SK-N-SH (cell line): Measurements from ENCODE around the gene C11orf97. TPM values are rescaled to one million over a fixed set of nuclear protein-coding genes. Genes with fewer than 3 reads are reported as not detected.

ENCODE experiments used
- CTCF ChIA-PET: fragments of 300-600, 350-600 bp; formaldehyde crosslinking; extraction: SDS; loops from one replicate; lab custom pipeline; 2021; lab: Yijun Ruan, JAX
- POLR2A ChIA-PET: fragments of 350-600 bp; sonication (Branson Sonifier 250); formaldehyde crosslinking; extraction: SDS; loops from one replicate; lab custom pipeline; 2020; ENCODE audit warnings: antibody characterized with exemption, inconsistent platforms; lab: Yijun Ruan, JAX
- DNase-seq: peaks from one replicate; pipeline ENCODE4 v3.0.0; 2012
- H2AFZ ChIP-seq: fragments of 200-600 bp; sonication (generic); 2 replicates; pipeline ENCODE4 v1.8.1; 2016; ENCODE audit warnings: antibody characterized with exemption, mild to moderate bottlenecking, low read depth
- H3F3A ChIP-seq: fragments of 200-600 bp; sonication (generic); replicated peaks from 2 replicates; pipeline ENCODE3; 2016; ENCODE audit warnings: antibody characterized with exemption, mild to moderate bottlenecking; ENCODE audit not compliant: insufficient read depth
- H3K27ac ChIP-seq, 2 experiments: fragments of 200-500 bp in 1 of 2; fragments of 200-600 bp in 1 of 2; sonication (Bioruptor generic) in 1 of 2; sonication (generic), shearing (Covaris generic) in 1 of 2; 2 replicates each; pipeline versions ENCODE4 v1.5.1 to v1.6.1; 2014 to 2016; ENCODE audit warnings: low read depth in 2 of 2, inconsistent platforms in 1 of 2, low read length in 1 of 2, mild to moderate bottlenecking in 1 of 2, mixed read lengths in 1 of 2
- H3K27me3 ChIP-seq: fragments of 200-600 bp; sonication (generic), shearing (Covaris generic); 2 replicates; pipeline ENCODE4 v1.6.1; 2016; ENCODE audit warnings: mixed run types; ENCODE audit not compliant: insufficient read depth
- H3K36me3 ChIP-seq, 2 experiments: fragments of 200-500 bp in 1 of 2; fragments of 200-600 bp in 1 of 2; sonication (Bioruptor generic) in 1 of 2; sonication (generic) in 1 of 2; replicated peaks in 1 of 2; 2 replicates each; pipeline versions ENCODE3 to v1.5.1; 2014 to 2016; ENCODE audit warnings: low read length in 1 of 2, mild to moderate bottlenecking in 1 of 2; ENCODE audit not compliant: insufficient read depth in 2 of 2, control insufficient read depth in 1 of 2
- H3K4me1 ChIP-seq, 2 experiments: fragments of 200-500 bp in 1 of 2; fragments of 200-600 bp in 1 of 2; sonication (Bioruptor generic) in 1 of 2; sonication (generic), shearing (Covaris generic) in 1 of 2; 2 replicates each; pipeline versions ENCODE4 v1.5.1 to v1.6.1; 2014 to 2016; ENCODE audit warnings: low read depth in 1 of 2, low read length in 1 of 2, mixed run types in 1 of 2; ENCODE audit not compliant: insufficient read depth in 2 of 2, control insufficient read depth in 1 of 2
- H3K4me2 ChIP-seq: fragments of 200-600 bp; sonication (generic), shearing (Covaris generic); 2 replicates; pipeline ENCODE4 v1.6.1; 2017; ENCODE audit warnings: mixed run types
- H3K4me3 ChIP-seq, 2 experiments: fragments of 200-500 bp in 1 of 2; fragments of 200-600 bp in 1 of 2; sonication (Bioruptor generic) in 1 of 2; sonication (generic), shearing (Covaris generic) in 1 of 2; 2 replicates each; pipeline versions ENCODE4 v1.5.1 to v1.8.1; 2014 to 2016; ENCODE audit warnings: low read depth in 2 of 2, inconsistent platforms in 1 of 2, low read length in 1 of 2, mild to moderate bottlenecking in 1 of 2, mixed read lengths in 1 of 2, moderate library complexity in 1 of 2
- H3K79me2 ChIP-seq: fragments of 200-600 bp; sonication (generic); 2 replicates; pipeline ENCODE4 v1.8.1; 2017; ENCODE audit warnings: mild to moderate bottlenecking; ENCODE audit not compliant: insufficient read depth
- H3K9ac ChIP-seq: fragments of 200-600 bp; sonication (generic); 2 replicates; pipeline ENCODE4 v1.6.1; 2017; ENCODE audit warnings: mixed run types
- H3K9me2 ChIP-seq: fragments of 200-600 bp; sonication (generic); 2 replicates; pipeline ENCODE4 v1.6.1; 2017; ENCODE audit warnings: mixed run types
- H3K9me3 ChIP-seq: fragments of 200-600 bp; sonication (generic); 2 replicates; pipeline ENCODE4 v1.6.1; 2017; ENCODE audit warnings: mixed run types, mild to moderate bottlenecking, moderate library complexity
- H4K20me1 ChIP-seq: fragments of 200-600 bp; sonication (generic); 2 replicates; pipeline ENCODE4 v1.6.1; 2017; ENCODE audit warnings: mild to moderate bottlenecking, mixed run types; ENCODE audit not compliant: insufficient read depth
- JUND ChIP-seq: IDR thresholded peaks from 2 replicates; pipeline ENCODE4 v1.4.0; 2012
- MEF2A ChIP-seq: IDR thresholded peaks from 2 replicates; pipeline ENCODE4 v1.4.0; 2012; ENCODE audit warnings: low read depth, borderline replicate concordance
- MXI1 ChIP-seq: IDR thresholded peaks from 2 replicates; pipeline ENCODE4 v1.6.1; 2012; ENCODE audit warnings: mild to moderate bottlenecking, low read depth, low read length, improper control_type of control experiment
- NRF1 ChIP-seq: IDR thresholded peaks from 2 replicates; pipeline ENCODE4 v1.6.1; 2012; ENCODE audit warnings: low read depth, mild to moderate bottlenecking, low read length
- POLR2AphosphoS5 ChIP-seq: IDR thresholded peaks from 2 replicates; pipeline ENCODE4 v1.6.1; 2012; ENCODE audit warnings: low read depth, low read length
- TEAD4 ChIP-seq: IDR thresholded peaks from 2 replicates; pipeline ENCODE4 v1.4.0; 2012; ENCODE audit warnings: mild to moderate bottlenecking, borderline replicate concordance; ENCODE audit not compliant: insufficient read depth
- YY1 ChIP-seq: IDR thresholded peaks from 2 replicates; pipeline ENCODE4 v1.4.0; 2012; ENCODE audit warnings: low read depth, mild to moderate bottlenecking
- WGBS: methylation state at CpG from one replicate; pipeline ENCODE4 v1.1.6; 2017; ENCODE audit warnings: low lambda C conversion rate; 5-methylcytosine and 5-hydroxymethylcytosine counted together
- polyA plus RNA-seq, 3 experiments: library from polyadenylated mRNA; depleted of rRNA; stranded (reverse); fragments of >200 nt; gene quantifications; 2 replicates each; pipeline ENCODE4 v1.2.3, GENCODE V29; 2012
- TF ChIP-seq, protein P1 (sequence below): IDR thresholded peaks from 2 replicates; pipeline ENCODE4 v1.6.1; 2012; ENCODE audit warnings: mild to moderate bottlenecking, low read depth, low read length, moderate library complexity

C11orf97 gene
- polyA plus RNA-seq, 1 of the 3 experiments (the other 2 are of a cell fraction): not detected

DNA sequence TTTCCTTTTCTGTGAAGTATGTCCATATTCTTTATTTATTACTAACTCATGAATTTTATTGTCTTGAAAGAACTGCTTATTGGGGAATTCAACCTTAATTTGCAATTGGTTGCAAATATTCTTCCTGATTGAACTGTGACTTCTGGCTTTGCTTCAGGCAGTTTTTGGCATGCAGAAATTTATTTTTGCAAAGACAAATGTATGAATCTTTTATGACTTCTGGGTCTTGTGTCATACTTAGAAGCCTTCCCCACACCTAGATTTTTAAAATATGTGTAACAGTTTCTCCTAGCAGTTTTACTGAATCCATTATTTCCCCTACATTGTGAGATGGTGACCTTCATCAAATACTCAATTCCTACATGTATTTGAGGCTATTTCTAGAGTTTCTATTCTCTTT is 30.9 kb upstream of the C11orf97 start:
- POLR2A ChIA-PET: no interaction called here
- Histone ChIP-seq H3K27me3 (no peaks in the 10 kb centered on the region), H3K9me3 (no peaks in the 10 kb centered on the region), H3K4me3 (no peak overlapping the region), H3K4me1 (no peaks in the 10 kb centered on the region; a peak in 1 of 4 replicates), H3K9me2 (no peaks in the 10 kb centered on the region), H3K9ac (no peak overlapping the region), H3K4me2 (no peak overlapping the region), H4K20me1 (no peaks in the 10 kb centered on the region), H3K36me3 (peaks cover 46 to 51% of the 10 kb centered on the region in 2 experiments), H3K27ac (no peak overlapping the region), H3F3A (no peaks in the 10 kb centered on the region), H2AFZ (no peak overlapping the region), H3K79me2 (no peaks in the 10 kb centered on the region)
- TF ChIP-seq MXI1: no peak
- no peak for DNase-seq
- CTCF ChIA-PET: no interaction called here

- ChIA-PET POLR2A (no interaction called here), CTCF (no interaction called here)
- H3K4me3 ChIP-seq: no peak overlapping the region
- no peaks in the 10 kb centered on the region for H3K4me1 ChIP-seq
- DNase-seq: no peak
- peaks cover 1% of the 10 kb centered on the region; the same call in 1 of the 2 replicates for H3K79me2 ChIP-seq
- peaks cover 4% of the 10 kb centered on the region for H3F3A ChIP-seq
- H3K27ac ChIP-seq: no peak overlapping the region
- H3K9me3 ChIP-seq: no peaks in the 10 kb centered on the region
- TF ChIP-seq JUND (no peak), TEAD4 (no peak), POLR2AphosphoS5 (no peak), YY1 (no peak), NRF1 (no peak), MEF2A (no peak)
- TF ChIP-seq, protein P1, sequence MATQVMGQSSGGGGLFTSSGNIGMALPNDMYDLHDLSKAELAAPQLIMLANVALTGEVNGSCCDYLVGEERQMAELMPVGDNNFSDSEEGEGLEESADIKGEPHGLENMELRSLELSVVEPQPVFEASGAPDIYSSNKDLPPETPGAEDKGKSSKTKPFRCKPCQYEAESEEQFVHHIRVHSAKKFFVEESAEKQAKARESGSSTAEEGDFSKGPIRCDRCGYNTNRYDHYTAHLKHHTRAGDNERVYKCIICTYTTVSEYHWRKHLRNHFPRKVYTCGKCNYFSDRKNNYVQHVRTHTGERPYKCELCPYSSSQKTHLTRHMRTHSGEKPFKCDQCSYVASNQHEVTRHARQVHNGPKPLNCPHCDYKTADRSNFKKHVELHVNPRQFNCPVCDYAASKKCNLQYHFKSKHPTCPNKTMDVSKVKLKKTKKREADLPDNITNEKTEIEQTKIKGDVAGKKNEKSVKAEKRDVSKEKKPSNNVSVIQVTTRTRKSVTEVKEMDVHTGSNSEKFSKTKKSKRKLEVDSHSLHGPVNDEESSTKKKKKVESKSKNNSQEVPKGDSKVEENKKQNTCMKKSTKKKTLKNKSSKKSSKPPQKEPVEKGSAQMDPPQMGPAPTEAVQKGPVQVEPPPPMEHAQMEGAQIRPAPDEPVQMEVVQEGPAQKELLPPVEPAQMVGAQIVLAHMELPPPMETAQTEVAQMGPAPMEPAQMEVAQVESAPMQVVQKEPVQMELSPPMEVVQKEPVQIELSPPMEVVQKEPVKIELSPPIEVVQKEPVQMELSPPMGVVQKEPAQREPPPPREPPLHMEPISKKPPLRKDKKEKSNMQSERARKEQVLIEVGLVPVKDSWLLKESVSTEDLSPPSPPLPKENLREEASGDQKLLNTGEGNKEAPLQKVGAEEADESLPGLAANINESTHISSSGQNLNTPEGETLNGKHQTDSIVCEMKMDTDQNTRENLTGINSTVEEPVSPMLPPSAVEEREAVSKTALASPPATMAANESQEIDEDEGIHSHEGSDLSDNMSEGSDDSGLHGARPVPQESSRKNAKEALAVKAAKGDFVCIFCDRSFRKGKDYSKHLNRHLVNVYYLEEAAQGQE: no peak
- H3K4me2 ChIP-seq: no peak overlapping the region
- WGBS: 100% methylated on average over 1 of the region's 1 CpG
- H3K9ac ChIP-seq: no peak overlapping the region
- H3K36me3 ChIP-seq: peaks cover 54 to 59% of the 10 kb centered on the region in 2 experiments
- H2AFZ ChIP-seq: no peak overlapping the region
- H4K20me1 ChIP-seq: no peaks in the 10 kb centered on the region
- H3K9me2 ChIP-seq: no peaks in the 10 kb centered on the region
- H3K27me3 ChIP-seq: no peaks in the 10 kb centered on the region
These were observed 26.2 kb upstream of the C11orf97 start for GRCh38 chr11:94486068-94486467.
